ENCODE data around the gene KRTAP12-3.
"Not testable (repeated sequence)": the region's sequence is repeated elsewhere in the genome, so short reads cannot be mapped to it uniquely, and the experiment has no call there.

The KRTAP12-3 gene

DNA sequence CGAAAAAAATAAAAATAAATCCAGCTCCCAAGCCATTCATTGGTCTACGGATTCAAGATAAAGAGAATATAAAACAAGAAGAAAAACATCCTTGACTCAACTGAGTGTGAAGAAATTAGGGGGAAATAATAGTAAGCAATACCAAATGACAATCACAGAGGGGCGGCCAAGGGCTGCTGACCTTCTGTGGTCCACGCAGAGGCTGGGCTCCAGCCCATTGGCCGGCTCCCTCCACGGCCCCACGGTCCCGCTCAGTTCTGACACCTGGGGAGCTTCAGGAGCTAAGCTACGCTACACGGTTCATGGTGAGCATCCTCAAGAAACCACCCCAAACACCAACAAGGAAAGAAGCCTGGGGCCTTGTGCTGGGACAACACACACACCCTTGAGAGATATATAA, 38.8 kb downstream of the KRTAP12-3 start:
- TF ChIP-seq, protein P1, sequence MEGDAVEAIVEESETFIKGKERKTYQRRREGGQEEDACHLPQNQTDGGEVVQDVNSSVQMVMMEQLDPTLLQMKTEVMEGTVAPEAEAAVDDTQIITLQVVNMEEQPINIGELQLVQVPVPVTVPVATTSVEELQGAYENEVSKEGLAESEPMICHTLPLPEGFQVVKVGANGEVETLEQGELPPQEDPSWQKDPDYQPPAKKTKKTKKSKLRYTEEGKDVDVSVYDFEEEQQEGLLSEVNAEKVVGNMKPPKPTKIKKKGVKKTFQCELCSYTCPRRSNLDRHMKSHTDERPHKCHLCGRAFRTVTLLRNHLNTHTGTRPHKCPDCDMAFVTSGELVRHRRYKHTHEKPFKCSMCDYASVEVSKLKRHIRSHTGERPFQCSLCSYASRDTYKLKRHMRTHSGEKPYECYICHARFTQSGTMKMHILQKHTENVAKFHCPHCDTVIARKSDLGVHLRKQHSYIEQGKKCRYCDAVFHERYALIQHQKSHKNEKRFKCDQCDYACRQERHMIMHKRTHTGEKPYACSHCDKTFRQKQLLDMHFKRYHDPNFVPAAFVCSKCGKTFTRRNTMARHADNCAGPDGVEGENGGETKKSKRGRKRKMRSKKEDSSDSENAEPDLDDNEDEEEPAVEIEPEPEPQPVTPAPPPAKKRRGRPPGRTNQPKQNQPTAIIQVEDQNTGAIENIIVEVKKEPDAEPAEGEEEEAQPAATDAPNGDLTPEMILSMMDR (IDR thresholded peaks at IDR 0.05; ENCODE audit: insufficient read depth, low read length, poor library complexity, severe bottlenecking) = no peak
- no peak for DNase-seq (ENCODE audit: extremely low read depth, insufficient read length)
- no peaks in the 10 kb centered on the region for H3K36me3 ChIP-seq (ENCODE audit: control insufficient read depth, insufficient read depth, low read length)
- H3K27me3 ChIP-seq (replicated peaks; ENCODE audit: control insufficient read depth, insufficient read depth, low read length) = peaks cover 2% of the 10 kb centered on the region; the same call in 1 of the 2 replicates
- no peak overlapping the region for H3K4me3 ChIP-seq (replicated peaks; ENCODE audit: low read depth, low read length)

GRCh38 chr21:44697172-44697810, 39.6 kb downstream of the KRTAP12-3 start, which contains the start of gene KRTAP10-12:
Gene KRTAP10-12 (plus strand): TSS chr21:44697172. CDS start chr21:44697202, 30 bp downstream.
- not testable (repeated sequence) for DNase-seq (ENCODE audit: extremely low read depth, insufficient read length); H3K27me3 ChIP-seq (replicated peaks; ENCODE audit: control insufficient read depth, insufficient read depth, low read length); H3K36me3 ChIP-seq (ENCODE audit: control insufficient read depth, insufficient read depth, low read length); H3K4me3 ChIP-seq (replicated peaks; ENCODE audit: low read depth, low read length)

GRCh38 chr21:44697811-44698734, 40.3 kb downstream of the KRTAP12-3 start:
- Histone ChIP-seq H3K36me3 (ENCODE audit: control insufficient read depth, insufficient read depth, low read length) (no peaks in the 10 kb centered on the region), H3K4me3 (replicated peaks; ENCODE audit: low read depth, low read length) (no peak overlapping the region), H3K27me3 (replicated peaks; ENCODE audit: control insufficient read depth, insufficient read depth, low read length) (peaks cover 2% of the 10 kb centered on the region; the same call in 1 of the 2 replicates)
- DNase-seq (ENCODE audit: extremely low read depth, insufficient read length) = no peak
- TF ChIP-seq, protein P1 (IDR thresholded peaks at IDR 0.05; ENCODE audit: insufficient read depth, low read length, poor library complexity, severe bottlenecking) = no peak

- TF ChIP-seq, protein P1 (IDR thresholded peaks at IDR 0.05; ENCODE audit: insufficient read depth, low read length, poor library complexity, severe bottlenecking) = no peak
- H3K4me3 ChIP-seq (replicated peaks; ENCODE audit: low read depth, low read length) = no peak overlapping the region
- H3K36me3 ChIP-seq (ENCODE audit: control insufficient read depth, insufficient read depth, low read length) = no peaks in the 10 kb centered on the region
- DNase-seq (ENCODE audit: extremely low read depth, insufficient read length) = no peak
- H3K27me3 ChIP-seq (replicated peaks; ENCODE audit: control insufficient read depth, insufficient read depth, low read length) = peaks cover 3% of the 10 kb centered on the region; the same call in 1 of the 2 replicates
These were observed 41.8 kb downstream of the KRTAP12-3 start for GRCh38 chr21:44699502-44700001.

GRCh38 chr21:44700101-44701022, 42.6 kb downstream of the KRTAP12-3 start:
- TF ChIP-seq, protein P1 (IDR thresholded peaks at IDR 0.05; ENCODE audit: insufficient read depth, low read length, poor library complexity, severe bottlenecking) = no peak
- H3K27me3 ChIP-seq (replicated peaks; ENCODE audit: control insufficient read depth, insufficient read depth, low read length) = peaks cover 3% of the 10 kb centered on the region; the same call in 1 of the 2 replicates
- DNase-seq (ENCODE audit: extremely low read depth, insufficient read length) = no peak

More at GRCh38 chr21:44700101-44701022, 42.6 kb downstream of the KRTAP12-3 start:
- Histone ChIP-seq H3K4me3 (replicated peaks; ENCODE audit: low read depth, low read length) (no peak overlapping the region), H3K36me3 (ENCODE audit: control insufficient read depth, insufficient read depth, low read length) (no peaks in the 10 kb centered on the region)

Measured in GM06990 (cell line).